Left renal pelvis (tissue), 4 donors: ENCODE data around the gene ARHGDIB. TPM values are rescaled to one million over a fixed set of nuclear protein-coding genes. Genes with fewer than 3 reads are reported as not detected.

Experiments used
- DNase-seq, 4 donors: peaks; one replicate each; pipeline ENCODE4 v3.0.0-alpha.2; 2013; ENCODE audit warnings: low read depth in 4 of 4, low spot score in 3 of 4
- polyA plus RNA-seq, 4 donors: library from polyadenylated mRNA; unstranded; fragments of 120-200 nt; gene quantifications; one replicate each; pipeline ENCODE4 v1.2.1, GENCODE V29; 2013; ENCODE audit not compliant: insufficient read length in 4 of 4

ARHGDIB gene
- polyA plus RNA-seq, 4 donors: 43.1 to 67.6 (median 55.7) TPM

DNA sequence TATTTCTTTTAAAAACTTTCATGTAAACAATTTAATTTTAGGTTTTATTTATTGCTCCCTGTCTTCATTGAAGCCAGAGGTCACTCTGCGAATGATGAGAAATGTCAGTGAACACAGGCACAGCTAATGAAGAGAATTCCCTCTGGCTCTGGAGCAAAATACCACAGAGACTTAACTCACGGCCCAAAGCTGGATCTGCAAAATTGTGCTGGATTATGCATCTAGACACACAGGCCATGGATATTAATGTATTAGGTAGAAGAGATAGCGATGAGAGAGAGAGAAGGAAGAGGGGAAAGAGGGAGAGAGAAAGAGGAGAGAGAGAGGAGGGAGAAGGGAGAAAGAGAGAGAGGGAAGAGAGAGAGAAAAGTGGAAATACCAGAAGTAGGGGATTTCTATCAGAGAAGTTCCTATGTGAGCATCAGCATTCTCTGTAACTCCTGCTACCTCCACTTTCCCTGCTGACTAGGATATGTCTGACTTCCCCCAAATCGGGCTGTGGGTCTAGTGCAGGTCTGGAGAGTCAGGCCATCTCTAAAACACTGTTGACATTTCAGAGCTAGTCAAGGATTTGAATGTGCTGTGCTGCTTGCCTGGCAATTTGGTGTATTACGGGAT is 3.7 kb downstream of the ARHGDIB start:
- DNase-seq: no peak

DNA sequence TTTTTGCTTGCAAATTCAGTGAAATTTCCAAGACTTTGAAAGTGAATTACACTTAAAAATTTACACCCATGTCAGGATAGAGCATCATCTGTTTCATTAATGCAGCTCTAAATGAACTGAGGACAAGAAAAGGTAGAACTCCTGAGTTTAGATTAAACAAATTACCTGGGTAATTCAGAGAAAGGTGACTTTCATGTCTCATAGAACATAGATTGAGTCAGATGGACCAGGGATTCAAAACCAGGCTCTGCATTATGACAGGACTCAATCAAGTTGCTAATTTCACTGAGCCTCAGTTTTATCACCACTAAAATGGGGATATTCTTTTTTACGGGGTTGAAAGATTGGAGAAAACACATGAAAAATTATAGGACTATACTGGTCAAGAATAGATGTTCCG is 4.5 kb downstream of the ARHGDIB start:
- DNase-seq: no peak

DNA sequence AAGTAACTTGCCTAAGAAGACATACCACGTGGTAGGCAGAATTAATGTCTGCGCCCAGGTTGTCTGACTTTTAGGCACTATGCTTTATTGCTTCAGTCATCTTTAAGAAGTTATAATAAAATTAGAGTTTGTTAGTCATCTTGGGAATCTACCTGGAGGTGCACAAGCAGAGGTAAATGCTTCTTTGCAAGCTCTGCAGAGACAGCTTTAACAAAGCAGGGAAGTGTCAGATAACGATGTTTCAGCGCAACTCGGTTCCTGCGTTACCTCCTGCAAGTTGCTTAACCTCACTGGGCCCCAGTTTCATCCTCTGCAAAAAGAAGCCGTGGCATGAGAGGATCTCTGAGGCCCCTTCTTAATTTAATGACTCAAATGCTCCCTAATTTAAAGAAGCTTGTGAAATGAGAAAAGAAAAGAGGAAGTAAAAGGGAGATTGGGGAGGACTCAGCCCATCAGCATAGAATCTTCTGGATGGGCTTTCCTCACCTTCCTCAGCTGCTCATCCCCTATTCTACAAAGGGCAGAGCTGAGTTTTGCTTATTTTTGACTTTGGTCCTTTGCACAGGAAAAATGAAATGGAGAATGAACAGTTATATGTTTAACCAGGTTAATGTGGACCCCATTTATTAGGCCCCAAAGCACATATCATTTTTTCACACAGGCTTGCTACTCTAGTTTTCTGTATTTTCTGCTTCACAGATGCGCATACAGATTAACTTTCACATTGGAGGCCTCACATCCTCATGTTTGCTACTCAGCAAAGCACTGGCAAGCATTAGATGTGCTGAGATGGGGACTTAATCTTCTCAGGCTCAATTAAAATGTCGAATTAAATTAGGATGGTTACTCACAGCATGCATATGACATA is 5.1 kb downstream of the ARHGDIB start:
- no peak for DNase-seq

DNA sequence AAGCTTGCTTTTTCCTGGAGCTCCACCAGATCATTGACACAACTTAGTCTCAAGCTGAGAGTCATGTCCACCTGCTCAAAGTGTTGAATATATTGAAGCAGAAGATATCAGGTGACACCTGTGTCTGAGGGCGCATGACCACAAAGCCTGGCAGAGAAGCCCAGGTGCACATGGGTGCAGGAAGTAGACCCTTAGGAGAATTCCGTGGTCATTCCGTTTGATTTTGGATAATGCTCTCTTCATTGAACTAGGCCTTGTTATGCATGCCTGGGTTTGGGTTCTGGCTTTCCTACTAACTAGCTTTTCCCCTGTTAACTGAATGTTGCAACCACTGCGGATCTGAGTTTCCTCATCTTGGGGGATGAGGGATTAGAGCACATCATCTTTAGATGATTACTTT is 7.1 kb downstream of the ARHGDIB start:
- DNase-seq: no peak

DNA sequence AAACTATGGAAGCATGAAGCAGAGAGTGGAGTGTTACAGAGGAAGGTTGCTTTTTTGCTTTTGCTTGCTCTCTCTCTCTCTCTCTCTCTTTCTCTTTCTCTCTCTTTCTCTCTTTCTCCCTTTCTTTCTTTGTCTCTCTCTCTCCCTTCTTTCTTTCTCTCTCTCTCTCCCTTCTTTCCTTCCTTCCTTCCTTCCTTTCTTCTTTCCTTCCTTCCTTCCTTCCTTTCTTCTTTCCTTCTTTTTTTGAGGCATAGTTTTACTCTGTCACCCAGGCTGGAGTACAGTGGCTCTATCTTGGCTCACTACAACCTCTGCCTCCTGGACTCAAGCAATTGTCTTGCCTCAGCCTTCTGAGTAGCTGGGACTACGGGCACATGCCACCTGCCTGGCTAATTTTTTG is 7.6 kb downstream of the ARHGDIB start:
- no peak for DNase-seq

DNA sequence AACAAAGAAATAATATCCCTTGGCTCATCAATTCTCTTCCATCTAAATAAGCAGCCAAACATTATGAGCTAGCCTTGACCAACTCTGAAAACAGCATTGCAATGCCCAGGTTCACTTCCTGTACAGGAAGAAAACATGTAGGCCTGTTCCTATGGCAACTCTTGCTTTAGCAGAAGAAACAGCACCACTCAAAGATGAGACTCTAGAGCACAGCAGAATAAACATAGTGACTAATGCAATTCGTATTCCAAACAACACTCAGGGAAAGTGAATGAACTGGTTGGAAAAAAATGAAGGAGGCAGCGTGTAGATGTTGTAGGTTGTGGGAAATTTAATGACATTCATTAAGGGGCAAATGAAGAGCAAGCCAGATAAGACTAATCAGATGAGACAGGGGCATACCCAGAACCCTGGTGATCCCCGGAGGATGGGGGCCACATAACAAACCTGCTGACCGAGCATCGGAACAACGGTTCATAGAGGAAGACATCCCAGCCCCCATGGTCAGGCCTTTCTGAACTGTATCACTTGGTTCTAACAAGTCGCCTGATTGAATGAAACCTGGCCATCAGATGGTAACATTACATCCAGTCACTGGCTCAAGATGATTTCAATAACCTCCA is 9.0 kb downstream of the ARHGDIB start:
- no peak for DNase-seq

DNA sequence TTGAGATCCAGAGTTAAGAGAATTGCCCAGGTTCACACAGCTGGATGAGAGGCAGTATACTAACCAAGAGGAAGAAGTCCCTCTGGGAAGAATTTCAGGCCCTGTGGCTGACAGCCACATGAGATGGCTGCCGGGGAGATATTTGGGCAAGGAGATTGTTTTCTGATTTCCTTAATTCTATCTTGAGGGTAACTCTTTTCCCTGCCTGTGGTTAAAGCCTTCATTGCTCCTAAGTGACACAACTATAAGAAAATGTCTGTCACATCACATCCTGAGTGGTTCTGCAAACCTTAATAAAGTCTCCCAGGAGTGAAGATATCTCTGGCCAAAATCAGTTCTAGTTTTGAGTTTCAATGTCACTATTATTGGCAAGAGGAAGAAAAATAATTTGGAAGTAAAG is 9.6 kb downstream of the ARHGDIB start:
- DNase-seq: no peak

DNA sequence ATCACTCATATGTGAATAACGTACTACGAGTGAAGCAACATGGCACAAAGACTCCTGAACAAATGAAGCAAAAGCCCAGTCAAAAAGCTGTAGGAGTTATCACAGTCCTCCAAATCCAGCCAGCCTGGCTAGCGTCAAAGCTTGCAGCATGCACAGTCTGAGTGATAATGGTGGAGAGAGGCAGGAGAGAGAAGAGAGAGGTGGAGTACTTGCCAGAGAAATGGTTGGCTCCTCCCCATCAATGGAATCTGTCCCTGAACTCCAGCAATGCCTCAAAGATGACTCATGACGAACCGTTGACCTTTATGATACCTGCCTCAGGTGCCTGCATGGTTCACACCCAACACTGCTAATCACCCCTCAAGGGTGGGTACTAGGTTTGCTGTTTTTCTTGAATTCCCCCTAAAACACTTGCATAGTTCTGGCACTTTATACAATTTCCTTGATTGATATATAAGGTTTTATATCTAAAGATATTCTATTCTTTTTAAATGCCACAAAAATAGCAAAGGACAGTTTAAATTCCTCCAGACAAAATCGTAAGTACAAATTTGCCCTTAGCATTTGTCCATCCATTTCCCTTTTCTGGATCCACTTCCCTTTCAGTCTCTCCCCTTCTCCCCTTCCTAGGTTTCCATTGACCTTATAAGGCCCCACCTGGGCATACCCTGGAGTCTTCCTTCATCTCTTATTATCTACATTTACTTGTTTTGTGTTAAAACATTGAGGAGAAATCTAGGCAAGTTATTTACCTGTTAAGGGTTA is 10.2 kb downstream of the ARHGDIB start:
- no peak for DNase-seq

DNA sequence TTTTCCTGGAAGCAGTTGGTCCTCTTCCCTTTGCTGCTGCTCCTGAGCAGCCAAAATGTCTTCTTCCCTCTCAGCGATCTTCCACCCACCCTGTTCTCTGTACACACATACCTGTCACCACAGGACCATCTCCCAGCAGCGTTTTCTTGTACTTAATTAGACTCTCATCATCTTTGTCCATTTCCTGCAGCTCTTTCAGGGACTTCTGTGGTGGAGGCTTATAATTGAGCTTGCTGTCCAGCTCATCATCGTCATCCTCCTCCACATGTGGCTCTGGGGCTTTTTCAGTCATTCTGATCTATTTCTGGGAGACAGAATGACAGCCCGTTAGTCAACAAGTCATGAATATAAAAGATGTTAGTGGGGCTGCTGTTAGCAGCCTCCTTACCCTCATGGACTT is 11.0 kb downstream of the ARHGDIB start:
- DNase-seq: no peak

DNA sequence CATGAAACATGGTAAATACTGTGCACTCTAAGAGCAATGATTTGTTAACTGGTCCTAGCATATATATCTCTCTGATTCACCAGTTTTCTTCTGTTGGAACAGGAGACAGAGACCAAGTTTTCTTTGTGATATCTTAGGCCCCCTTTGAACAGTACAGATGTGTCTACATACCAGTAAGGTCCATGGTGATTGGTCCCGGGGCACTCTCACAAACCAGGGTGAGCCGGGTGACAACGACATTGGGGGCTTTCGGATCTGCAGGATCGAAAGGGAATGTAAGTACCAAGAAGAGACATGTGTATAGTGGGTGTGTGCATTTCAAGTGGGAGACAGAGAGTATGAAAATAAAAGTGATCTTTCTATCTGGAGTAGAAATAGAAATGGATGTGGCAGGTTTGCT is 11.8 kb downstream of the ARHGDIB start:
- no peak for DNase-seq

DNA sequence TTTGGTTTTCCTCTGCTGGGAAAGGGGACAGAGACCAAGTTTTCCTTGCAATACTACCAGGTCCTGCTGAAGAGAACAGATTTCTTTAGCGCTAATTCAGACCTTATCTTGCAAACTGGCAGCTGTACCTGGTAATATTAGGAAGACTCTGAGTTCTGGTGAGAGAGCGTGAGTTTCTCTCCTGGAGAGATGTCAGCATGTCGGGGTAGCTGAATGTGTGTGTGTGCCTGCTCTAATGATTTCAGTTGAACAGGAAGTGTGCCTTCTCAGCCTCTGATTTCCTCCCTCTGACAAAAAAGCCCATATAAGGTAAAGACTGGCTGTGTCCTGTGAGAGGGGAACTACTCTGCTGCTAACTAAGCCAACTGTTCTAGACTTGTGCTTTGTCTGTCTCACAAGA is 12.7 kb downstream of the ARHGDIB start:
- DNase-seq: peak; percentile 50 to 71 (median 58)

DNA sequence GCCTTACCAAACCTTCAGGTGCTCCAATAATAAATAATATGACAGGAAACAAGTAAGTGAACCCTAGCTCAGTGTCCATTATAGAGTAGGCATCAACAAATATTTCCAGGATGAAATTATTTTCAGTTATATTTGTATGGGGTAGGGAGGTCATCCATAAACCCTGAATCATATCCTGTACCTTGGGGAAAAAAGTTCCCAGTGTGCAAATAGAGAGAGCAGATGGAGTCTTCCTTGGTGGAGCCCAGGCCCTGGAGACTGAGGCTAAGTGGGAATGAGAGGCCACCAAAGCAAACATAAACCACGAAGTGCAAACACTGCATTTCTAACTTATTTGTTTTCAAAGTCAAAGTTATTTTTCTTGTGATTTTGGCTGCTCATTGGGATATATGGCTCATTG is 14.5 kb downstream of the ARHGDIB start:
- no peak for DNase-seq

DNA sequence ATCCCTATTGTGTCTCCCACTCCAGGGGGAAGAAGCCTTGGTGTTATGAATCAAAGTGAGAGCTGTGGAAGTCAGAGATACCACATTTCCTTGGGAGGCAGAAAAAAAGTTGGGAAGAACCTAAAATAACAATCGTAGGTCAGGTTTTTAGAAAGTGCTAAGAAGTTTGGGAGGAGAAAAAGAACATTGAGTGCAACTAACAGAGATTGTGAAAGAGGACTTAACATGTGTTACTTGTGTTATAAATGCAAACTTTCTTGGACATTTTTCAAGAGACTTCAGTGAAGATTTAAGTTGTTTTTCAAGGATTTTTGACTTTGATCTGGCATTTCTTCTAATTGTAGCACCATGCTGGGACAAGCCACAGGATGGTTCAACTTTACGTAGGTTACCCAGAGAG is 15.2 kb downstream of the ARHGDIB start:
- DNase-seq: no peak

DNA sequence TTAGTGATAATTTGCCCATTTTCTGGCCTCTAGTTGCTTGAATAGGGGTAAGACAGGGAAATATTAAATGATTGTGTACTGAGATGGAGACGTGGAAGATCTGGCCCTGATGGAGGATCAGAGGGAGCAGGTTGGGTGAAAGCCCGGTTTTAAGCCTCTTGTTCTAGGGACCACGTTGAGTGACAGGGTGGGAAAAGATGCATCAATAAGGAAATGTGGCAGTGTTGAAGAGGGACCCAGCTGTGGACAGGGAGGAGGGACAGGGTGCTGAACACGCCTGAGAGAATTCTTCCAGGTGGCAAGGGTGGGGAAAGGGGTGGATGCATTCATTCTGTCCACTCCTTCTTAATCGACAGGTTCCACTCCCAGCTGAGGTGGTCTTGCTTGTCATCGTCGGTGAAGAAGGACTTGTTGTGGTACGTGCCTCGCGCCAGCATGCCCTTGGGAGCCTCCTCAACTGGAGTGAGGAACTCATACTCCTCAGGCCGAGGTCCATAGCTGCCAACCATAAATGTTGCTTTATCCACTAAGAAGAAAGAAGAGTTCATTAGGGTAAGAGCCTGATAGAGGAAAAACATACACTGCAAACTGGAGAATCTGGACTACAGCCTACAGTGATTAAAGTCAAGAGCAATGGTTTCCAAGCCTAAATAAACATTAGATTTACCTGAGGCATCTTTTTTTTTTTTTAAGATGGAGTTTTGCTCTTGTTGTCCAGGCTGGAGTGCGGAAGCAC is 19.0 kb downstream of the ARHGDIB start:
- no peak for DNase-seq

DNA sequence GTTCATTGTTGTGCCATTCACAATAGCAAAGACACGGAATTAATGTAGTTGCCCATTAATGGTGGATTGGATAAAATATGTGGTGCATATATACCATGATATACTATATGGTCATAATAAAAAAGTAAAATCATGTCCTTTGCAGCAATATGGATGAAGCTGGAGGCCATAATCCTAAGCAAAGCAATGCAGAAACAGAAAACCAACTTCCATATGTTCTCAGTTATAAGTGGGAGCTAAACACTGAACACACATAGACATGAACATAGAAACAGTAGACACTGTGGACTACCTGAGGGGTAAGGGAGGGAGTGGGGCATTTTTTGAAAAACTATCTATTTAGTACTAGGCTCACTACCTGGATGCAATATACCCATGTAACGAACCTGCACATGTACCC is 20.0 kb downstream of the ARHGDIB start:
- DNase-seq: no peak

DNA sequence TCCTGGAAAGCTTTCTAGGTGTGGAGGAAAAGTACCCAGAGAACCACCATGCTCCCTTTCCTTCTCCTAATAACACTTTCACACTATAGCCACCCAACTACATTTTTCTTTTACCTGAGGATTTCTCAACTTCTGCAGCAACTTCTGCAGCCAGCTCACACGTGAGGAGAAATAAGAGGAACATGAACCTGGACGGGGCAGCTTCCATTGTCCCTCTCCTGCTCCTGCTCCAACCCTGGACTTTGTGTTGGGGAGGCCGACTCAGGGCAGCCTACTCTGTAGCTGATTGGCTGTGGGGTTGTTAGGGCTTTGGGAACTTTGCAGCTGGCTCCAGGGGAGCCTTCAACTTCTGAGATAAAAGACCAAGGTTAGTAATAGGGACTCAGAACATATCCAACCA is 23.1 kb downstream of the ARHGDIB start, which contains the start of gene ERP27:
Gene ERP27 (minus strand): TSS at position 237 of the 400 bp plus-strand sequence. CDS start 29 bp downstream, at position 208.
- DNase-seq: no peak

DNA sequence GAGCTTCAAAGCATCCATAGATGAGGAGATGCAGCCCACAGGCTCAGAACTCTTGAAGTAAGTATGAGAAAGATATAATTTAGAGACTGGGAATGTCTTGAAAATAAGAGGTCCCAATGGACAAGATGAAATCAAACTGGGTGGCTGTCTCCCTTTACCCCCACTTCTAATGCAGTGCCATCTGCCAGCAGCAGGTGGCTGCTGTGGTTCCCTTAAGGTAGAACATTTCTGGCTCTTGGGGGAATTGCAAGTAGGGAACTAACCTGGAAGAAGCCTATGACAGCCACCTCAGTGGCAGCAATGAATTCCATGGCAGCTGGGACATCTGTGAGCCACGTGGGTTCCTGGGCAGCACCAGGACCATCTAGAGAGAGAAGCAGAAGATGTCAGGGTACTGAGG is 23.7 kb downstream of the ARHGDIB start:
- DNase-seq: no peak

DNA sequence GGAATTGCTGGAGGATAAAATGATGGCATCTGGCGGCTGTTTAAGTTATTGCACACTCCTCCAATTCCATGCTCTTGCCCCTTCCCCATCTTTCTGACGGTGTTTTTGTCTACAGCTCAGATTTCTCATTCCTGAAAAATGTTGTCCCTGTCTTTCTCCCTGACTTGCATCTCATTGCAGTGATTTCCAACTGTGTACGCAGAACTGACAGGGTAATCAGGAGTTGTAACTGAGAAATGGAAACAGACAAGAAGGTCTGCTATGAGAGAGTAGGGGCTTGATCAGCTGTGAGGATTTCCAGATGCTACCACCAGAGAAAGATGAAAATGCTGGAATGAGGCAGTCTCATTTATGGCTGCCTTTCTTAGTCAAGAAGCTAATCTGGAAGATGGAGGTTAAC is 24.4 kb downstream of the ARHGDIB start:
- DNase-seq: no peak

DNA sequence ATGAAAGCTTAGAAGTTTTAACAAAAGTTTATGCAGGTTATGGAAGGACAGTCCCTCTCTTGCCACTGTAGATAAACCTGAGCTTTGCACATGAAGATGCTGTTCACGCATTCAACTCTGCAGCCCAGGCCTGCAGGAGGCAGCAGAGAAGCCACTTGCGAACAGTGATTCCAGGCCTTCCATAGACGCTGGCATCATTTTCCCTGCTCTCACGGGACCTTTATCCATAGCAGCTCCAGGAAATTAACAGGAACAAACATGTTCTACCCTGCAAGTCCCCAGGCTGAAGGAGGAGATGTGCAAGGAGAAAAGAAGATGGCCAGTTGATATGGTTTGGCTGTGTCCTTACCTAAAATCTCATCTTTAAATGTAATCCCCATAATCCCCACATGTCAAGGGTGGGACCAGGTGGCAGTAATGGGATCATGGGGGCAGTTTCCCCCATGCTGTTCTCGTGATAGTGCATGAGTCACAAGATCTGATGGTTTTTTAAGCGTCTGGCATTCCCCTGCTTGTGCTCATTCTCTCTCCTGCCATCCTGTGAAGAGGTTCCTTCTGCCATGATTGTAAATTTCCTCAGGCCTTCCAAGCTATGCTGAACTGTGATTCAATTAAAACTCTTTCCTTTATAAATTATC is 25.1 kb downstream of the ARHGDIB start:
- no peak for DNase-seq

DNA sequence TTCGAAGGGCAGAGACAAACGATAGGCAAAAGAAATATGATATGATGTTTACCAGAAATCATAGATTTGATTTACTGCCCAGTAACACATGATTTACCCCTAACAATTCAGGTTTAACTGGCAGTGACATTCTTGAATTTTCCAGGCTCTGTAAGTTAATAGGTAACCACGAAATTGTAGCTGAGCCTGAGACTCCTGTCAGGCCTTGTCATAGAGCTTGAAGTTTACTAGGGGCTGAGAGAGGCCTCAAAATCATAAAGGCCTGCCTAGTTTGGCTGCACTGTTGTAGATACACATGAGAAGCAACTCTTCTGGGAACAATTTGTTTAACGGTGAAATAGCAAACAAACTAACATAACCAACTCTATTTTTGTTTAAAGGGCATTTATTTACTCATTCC is 26.4 kb downstream of the ARHGDIB start:
- peak in 3 of 4 donors; percentile 51 to 65 (median 59) for DNase-seq
